ENCODE results near the gene TUBGCP4. TPM values are rescaled to one million over a fixed set of nuclear protein-coding genes. Genes with fewer than 3 reads are reported as not detected.

TUBGCP4 gene
- total RNA-seq, result 10 to 100 TPM; 12.4 to 20.0 TPM

GRCh38 chr15:43370975-43371974, at the start of gene TUBGCP4, which contains the start of gene ZSCAN29:
Gene TUBGCP4, plus strand, starts transcription at chr15:43371101. Its CDS starts 254 bp downstream, at chr15:43371355.
Gene ZSCAN29, minus strand, starts transcription at chr15:43371043. Its CDS starts 1,130 bp downstream, at chr15:43369913.

GRCh38 chr15:43329960-43330779, 40.7 kb upstream of the TUBGCP4 start, which contains the start of gene LCMT2:
Gene LCMT2, minus strand, starts transcription at chr15:43330573. Its CDS starts 84 bp downstream, at chr15:43330489.

Other genes starting within 250 kb of the TUBGCP4 start
- gene TMEM62, start 237.5 kb upstream of the TUBGCP4 start, total RNA-seq, result 10 to 100 TPM; 28.9 to 33.6 TPM
- gene CCNDBP1, start 185.7 kb upstream of the TUBGCP4 start, total RNA-seq, result 10 to 100 TPM; 72.3 to 93.6 TPM
- gene EPB42, start 150.1 kb upstream of the TUBGCP4 start, total RNA-seq, result not detected
- not detected for gene TGM5, start 104.2 kb upstream of the TUBGCP4 start, total RNA-seq
- gene TGM7, start 68.8 kb upstream of the TUBGCP4 start, total RNA-seq, result not detected
- gene LCMT2, start 40.5 kb upstream of the TUBGCP4 start, total RNA-seq, result 10 to 100 TPM in 1 of 2 donors, 1 to 10 TPM in 1; 5.5 to 10.3 TPM
- 10 to 100 TPM; 32.6 to 37.9 TPM for gene ZSCAN29, start 58 bp upstream of the TUBGCP4 start, total RNA-seq
- 10 to 100 TPM; 43.0 to 43.6 TPM for gene TP53BP1, start 122.1 kb downstream of the TUBGCP4 start, total RNA-seq
- 1 to 10 TPM; 2.3 to 4.8 TPM for gene MAP1A, start 146.5 kb downstream of the TUBGCP4 start, total RNA-seq
- 10 to 100 TPM; 13.0 to 18.2 TPM for gene PPIP5K1, start 219.1 kb downstream of the TUBGCP4 start, total RNA-seq
- not detected for gene CKMT1B, start 222.9 kb downstream of the TUBGCP4 start, total RNA-seq
- gene STRC, start 247.7 kb downstream of the TUBGCP4 start, total RNA-seq, result under 1 TPM in 1 of 2 donors, not detected in 1; 0.69 TPM